Fibroblast of skin of scalp (primary cell): ENCODE data around the gene PGM1. TPM values are rescaled to one million over a fixed set of nuclear protein-coding genes. Genes with fewer than 3 reads are reported as not detected.
"Not testable (repeated sequence)": the region's sequence is repeated elsewhere in the genome, so short reads cannot be mapped to it uniquely, and the experiment has no call there.

Experiments used
- DNase-seq: peaks from one replicate; pipeline ENCODE4 v3.0.0-alpha.2; 2013
- polyA plus RNA-seq, 2 experiments: library from polyadenylated mRNA; unstranded; fragments of 120-200 nt; gene quantifications; one replicate each; pipeline ENCODE4 v1.2.1, GENCODE V29; 2013; ENCODE audit not compliant: insufficient read length in 2 of 2

PGM1 gene
- polyA plus RNA-seq (2013, experiment 1 of 2; ENCODE audit: insufficient read length): 98.9 TPM
- polyA plus RNA-seq (2013, experiment 2 of 2; ENCODE audit: insufficient read length): 102 TPM

- peak; percentile 89 for DNase-seq
Measured at GRCh38 chr1:63593303-63593885, at the start of gene PGM1. Gene PGM1, plus strand, starts transcription at chr1:63593411. Its CDS starts 78 bp downstream, at chr1:63593489.

- DNase-seq: peak; percentile 1
Measured at GRCh38 chr1:63545780-63546179, 47.4 kb upstream of the PGM1 start.

- no peak for DNase-seq
Measured at GRCh38 chr1:63547621-63548294, 45.5 kb upstream of the PGM1 start.

DNA sequence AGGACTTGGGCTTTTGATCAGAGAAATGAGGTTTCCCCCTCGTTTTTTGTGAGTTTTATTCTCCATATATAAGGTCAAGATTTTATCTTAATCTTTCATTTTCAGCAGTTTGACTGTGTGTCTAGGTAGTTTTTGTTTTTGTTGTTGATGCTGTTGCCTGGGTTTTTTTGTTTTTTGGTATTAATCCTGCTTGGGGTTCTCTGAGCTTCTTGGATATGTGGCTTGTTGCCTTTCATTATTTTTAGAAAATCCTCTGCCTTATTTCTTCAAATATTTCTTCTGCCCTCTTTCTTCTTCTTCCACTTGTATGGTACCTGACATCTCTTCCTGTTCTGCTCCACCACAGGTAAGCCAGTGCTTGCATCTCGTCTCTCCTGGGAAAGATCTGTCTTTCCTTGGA, 44.9 kb upstream of the PGM1 start:
- no peak for DNase-seq

GRCh38 chr1:63548877-63549276, 44.3 kb upstream of the PGM1 start:
- no peak for DNase-seq

DNA sequence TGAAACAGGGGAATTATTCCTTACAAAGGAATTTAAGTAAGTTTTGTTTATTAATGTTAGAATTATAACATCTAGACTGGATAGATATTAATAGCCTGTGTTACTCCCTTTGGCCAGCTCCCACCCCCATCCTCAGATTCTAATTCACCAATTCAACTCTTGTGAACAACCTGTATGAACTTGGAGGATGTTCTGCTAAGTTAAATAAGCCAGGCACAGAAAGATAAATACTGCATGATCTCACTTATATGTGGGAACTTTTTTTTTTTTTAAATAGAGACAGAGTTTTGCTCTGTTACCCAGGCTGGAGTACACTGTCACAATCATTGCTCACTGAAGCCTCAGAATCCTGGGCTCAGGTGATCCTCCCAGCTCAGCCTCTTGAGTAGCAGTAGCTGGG, 37.7 kb upstream of the PGM1 start:
- no peak for DNase-seq

DNA sequence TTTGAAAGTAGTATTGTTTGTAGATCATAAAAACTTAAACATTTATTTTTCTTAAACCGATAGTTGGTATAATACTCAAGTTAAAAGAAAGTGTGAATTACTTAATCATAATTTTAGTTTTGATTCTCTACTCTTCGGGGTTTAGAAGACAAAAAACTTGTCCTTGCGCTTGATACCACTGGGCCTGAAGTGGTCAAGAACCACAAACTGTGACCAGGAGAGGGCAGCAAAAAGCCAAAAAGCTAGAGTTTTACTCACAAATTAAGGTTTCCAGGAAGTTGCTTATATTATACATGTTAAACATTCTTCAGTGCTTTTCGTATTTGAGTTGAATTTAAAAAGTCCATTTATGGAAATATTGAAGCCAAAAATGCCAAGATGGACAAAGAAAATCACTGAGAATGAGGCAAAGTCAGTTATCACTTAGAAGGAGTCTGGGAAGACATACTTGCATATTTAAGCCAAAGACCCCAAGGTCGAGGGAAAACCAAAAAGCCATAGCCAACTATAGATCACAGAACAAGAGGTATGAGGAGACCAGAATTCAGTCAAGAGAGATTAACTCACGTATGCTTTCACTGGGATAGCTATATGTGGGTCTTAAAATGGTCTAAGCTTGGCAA, 35.7 kb upstream of the PGM1 start:
- peak; percentile 54 for DNase-seq

DNA sequence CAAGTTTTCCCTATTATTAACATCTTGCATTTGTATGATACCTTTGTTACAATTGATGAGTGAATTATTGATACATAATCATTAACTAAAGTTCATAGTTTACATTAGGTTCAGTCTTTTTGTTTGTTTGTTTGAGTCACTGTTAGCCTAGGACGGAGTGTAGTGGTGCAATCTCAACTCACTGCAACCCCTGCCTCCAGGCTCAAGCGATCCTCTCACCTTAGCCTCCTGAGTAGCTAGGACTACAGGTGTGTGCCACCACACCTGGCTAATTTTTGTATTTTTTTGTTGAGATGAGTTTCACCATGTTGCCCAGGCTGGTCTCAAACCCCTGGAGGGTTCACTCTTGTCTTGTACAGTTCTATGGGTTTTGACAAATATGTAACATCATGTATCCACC, 33.9 kb upstream of the PGM1 start:
- no peak for DNase-seq

GRCh38 chr1:63563745-63564144, 29.5 kb upstream of the PGM1 start:
- DNase-seq: no peak

DNA sequence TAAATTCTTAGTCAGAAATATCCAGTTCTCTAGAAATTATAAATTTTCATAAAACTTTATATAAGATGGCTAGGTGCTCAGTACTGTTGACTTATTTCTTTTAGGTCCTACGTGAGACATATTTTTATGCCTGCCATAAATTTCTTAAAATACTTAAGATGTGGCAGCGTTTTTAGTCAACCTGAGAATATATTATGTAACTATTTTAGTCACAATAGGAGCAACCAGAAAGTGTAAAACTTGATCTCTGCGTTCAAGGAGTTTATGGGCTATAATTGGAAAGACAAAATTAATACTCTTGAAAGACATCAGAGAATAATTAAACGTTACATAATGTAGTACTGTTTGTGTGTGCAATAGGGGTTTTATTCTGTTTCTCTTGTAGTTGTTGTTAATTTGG, 24.1 kb upstream of the PGM1 start:
- no peak for DNase-seq

- DNase-seq: no peak
Measured at GRCh38 chr1:63569640-63570316, 23.4 kb upstream of the PGM1 start.

DNA sequence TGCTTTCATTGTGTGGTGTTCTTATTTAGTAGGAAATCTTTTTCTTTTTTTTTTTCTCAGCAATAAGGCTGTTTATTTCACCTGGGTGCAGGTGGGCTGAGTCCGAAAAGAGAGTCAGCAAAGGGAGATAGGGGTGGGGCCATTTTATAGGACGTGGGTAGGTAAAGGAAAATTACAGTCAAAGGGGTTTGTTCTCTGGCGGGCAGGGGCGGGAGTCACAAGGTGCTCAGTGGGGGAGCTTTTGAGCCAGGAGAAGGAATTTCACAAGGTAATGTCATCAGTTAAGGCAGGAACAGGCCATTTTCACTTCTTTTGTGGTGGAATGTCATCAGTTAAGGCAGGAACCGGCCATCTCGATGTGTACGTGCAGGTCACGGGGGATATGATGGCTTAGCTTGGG, 20.5 kb upstream of the PGM1 start:
- not testable (repeated sequence) for DNase-seq

DNA sequence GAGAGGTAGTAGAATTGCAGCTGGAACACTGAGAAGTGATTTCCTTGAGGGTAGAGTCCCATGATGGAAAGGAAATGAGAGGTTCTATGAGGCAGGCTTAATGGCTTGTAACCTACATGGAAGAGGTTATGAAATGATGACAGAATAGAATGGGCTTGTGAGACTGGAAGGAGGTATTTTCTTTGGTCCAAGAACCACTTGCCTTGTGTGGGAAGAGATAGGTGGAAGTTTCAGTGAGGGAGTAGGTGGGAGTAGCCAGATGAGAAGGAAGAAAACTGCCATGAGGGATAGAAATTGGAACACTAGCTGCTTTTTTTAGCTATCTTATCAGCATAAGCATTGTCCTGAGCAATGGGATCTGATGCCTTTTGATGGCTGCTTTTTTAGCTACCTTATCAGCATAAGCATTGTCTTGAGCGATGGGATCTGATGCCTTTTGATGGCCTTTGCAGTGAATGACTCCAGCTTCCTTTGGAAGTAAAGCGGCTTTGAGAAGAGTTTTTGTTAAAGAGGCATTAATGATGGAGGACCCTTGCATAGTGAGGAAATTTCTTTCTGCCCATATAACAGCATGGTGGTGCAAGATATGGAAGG, 18.9 kb upstream of the PGM1 start:
- DNase-seq: not testable (repeated sequence)

GRCh38 chr1:63575340-63575826, 17.8 kb upstream of the PGM1 start:
- DNase-seq: peak; percentile 43

GRCh38 chr1:63586326-63586725, 6.9 kb upstream of the PGM1 start:
- DNase-seq: not testable (repeated sequence)

GRCh38 chr1:63590166-63590560, 3.0 kb upstream of the PGM1 start:
- DNase-seq: no peak

DNA sequence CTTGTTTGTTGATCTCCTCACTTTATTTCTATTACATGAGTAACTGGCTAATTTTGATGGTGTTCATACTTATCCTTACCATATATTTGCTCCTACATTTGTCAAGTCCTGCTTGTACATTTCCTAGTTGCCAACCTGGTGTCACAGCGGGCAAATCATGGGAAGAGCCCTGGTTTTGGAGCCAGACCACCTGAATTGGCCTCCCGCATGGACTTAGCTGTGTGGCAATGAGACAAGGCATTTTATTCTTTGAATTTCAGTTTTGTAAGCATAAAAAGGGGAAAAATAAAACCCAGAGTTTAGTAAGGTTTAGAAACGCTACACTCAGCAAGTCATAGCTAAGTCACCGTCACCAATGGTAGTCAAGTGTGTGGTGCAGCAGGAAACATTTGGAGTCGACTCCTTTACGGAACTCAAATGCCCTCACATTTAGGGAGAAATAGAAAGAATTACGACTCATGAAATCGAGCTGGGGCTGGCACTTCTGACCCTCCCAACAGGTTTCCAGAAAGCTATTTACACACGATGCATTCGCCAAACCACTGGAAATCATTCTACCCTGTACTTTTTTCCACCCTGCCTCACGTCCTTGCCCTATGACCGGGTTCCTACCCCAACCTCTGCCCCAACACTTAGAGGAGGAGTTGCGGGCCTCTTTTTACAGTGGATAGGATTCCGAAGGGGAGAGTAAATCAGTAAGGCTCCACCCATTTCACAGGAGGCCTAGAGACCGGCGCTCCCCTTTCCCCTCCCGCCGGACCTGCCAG, 492 bp upstream of the PGM1 start:
- no peak for DNase-seq

DNA sequence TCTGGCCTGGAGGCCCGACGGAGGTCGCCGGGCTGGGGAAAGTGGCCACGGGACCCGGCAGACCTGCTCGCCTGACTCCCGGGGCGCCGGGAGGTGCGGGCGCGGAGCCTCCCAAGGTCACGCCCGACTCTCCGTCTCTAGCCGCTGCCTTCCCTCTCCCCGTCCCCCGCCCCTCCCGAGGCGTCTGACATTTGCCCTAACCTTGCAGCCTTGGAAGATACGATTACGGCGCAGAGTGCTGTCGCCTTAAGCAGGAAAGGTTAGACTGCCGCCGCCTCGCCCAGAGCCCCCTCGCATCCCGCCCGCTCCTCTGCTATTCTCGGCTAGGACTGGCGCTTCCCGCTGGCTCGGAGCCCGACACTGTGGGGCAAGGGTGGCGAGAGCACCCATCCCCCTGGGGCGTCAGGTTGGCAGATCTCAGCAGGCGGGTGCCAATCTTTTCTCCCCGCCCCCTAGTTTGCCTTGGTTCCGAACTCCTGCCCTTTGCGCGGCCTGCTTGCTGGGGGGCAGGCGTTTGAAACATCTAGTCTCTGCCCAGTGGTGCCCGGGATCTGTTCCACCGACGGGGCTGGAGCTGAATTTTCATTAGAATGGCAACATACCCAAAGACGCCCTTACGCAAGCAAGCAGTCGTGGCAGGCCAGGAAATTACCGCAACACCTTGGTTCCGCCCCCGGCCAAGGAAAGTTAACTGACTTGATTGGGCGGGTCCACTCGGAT, 835 bp downstream of the PGM1 start:
- peak; percentile 63 for DNase-seq

DNA sequence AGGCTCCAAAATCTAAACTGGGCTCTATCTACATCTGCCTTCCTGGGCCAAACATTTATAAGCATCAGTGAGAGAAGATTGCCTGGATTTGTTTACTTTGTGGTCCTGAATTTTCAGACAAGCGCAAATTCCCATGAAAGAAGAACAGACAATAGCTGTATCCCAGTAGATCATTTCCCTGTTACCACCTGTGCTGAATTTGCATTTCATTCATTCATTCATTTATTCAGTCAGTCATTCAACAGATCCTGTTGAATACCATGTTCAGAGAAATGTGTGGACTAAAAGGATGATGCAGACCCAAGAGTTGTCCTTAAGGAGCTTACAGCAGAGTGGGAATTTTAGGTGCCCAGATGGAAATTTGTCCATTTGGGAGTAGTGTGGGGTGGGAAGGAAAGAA, 2.2 kb downstream of the PGM1 start:
- DNase-seq: no peak

DNA sequence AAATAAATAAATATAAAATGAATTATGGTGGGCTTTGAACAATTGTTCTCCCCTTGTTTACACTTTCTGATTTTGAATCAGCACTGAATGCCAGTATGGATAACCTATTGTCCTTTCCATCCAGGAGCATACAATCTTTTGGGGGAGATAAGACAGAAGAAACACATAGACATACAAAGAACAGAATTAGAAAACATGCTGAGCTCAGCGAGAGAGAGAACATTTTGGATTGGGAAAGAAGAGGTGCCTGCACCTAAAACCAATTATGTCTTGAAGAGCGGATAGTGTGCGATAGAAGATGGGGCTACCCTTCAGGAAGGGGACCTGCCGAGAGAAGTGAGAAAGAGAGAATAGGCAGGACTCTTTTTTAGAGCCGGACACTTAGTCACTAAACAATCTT, 6.6 kb downstream of the PGM1 start:
- no peak for DNase-seq

- DNase-seq: no peak
Measured at GRCh38 chr1:63600248-63600647, 7.0 kb downstream of the PGM1 start.
